ENCODE measurements around the gene SLC7A1. TPM values are rescaled to one million over a fixed set of nuclear protein-coding genes. Genes with fewer than 3 reads are reported as not detected.
A peak's percentile ranks its signal among the peaks of the same experiment; 100 is the strongest.

SLC7A1 gene
- total RNA-seq, 1 experiment from 2014 or later: 20.2 TPM

GRCh38 chr13:29530901-29531300, 64.6 kb downstream of the SLC7A1 start:
- DNase-seq (ENCODE audit: low spot score): no peak

- DNase-seq (ENCODE audit: low spot score): no peak
These were observed 65.7 kb downstream of the SLC7A1 start for GRCh38 chr13:29529754-29530153.

GRCh38 chr13:29527916-29528315, 67.6 kb downstream of the SLC7A1 start:
- no peak for DNase-seq (ENCODE audit: low spot score)

- no peak for DNase-seq (ENCODE audit: low spot score)
These were observed 68.0 kb downstream of the SLC7A1 start for GRCh38 chr13:29527511-29527910.

- DNase-seq (ENCODE audit: low spot score): no peak
These were observed 68.7 kb downstream of the SLC7A1 start for GRCh38 chr13:29526741-29527140.

- DNase-seq (ENCODE audit: low spot score): no peak
These were observed 69.7 kb downstream of the SLC7A1 start for GRCh38 chr13:29525757-29526156.

GRCh38 chr13:29524641-29525040, 70.8 kb downstream of the SLC7A1 start:
- DNase-seq (ENCODE audit: low spot score): no peak

- no peak for DNase-seq (ENCODE audit: low spot score)
These were observed 71.3 kb downstream of the SLC7A1 start for GRCh38 chr13:29524176-29524575.

- no peak for DNase-seq (ENCODE audit: low spot score)
These were observed 72.1 kb downstream of the SLC7A1 start for GRCh38 chr13:29523199-29523961.

GRCh38 chr13:29522044-29522685, 73.3 kb downstream of the SLC7A1 start:
- DNase-seq (ENCODE audit: low spot score): peak; percentile 92

- DNase-seq (ENCODE audit: low spot score): no peak
These were observed 74.2 kb downstream of the SLC7A1 start for GRCh38 chr13:29521336-29521735.

- DNase-seq (ENCODE audit: low spot score): peak; percentile 84
These were observed 74.8 kb downstream of the SLC7A1 start for GRCh38 chr13:29520671-29521070.

- DNase-seq (ENCODE audit: low spot score): no peak
These were observed 75.6 kb downstream of the SLC7A1 start for GRCh38 chr13:29519921-29520320.

GRCh38 chr13:29516880-29517279, 78.6 kb downstream of the SLC7A1 start:
- no peak for DNase-seq (ENCODE audit: low spot score)

- no peak for DNase-seq (ENCODE audit: low spot score)
These were observed 79.5 kb downstream of the SLC7A1 start for GRCh38 chr13:29516012-29516411.

- peak; percentile 45 for DNase-seq (ENCODE audit: low spot score)
These were observed 80.1 kb downstream of the SLC7A1 start for GRCh38 chr13:29515372-29515771.

- DNase-seq (ENCODE audit: low spot score): no peak
These were observed 80.7 kb downstream of the SLC7A1 start for GRCh38 chr13:29514720-29515310.

- no peak for DNase-seq (ENCODE audit: low spot score)
These were observed 81.3 kb downstream of the SLC7A1 start for GRCh38 chr13:29513981-29514719.

GRCh38 chr13:29513002-29513980, 82.2 kb downstream of the SLC7A1 start:
- DNase-seq (ENCODE audit: low spot score): peak; percentile 38

GRCh38 chr13:29511980-29512379, 83.5 kb downstream of the SLC7A1 start:
- peak; percentile 28 for DNase-seq (ENCODE audit: low spot score)

Measured in A172 (cell line).